ENCODE results near the gene DNAJC2.

The DNAJC2 gene

GRCh38 chr7:103349805-103350204, 5.2 kb upstream of the DNAJC2 start:
- Mint-ChIP-seq H3K27ac (peak overlapping the region; percentile 92), H3K4me3 (peak overlapping the region; percentile 100), H3K27me3 (no peaks in the 10 kb centered on the region), H3K4me1 (ENCODE audit: low read depth) (peaks cover 72% of the 10 kb centered on the region), H3K36me3 (ENCODE audit: low read depth) (peaks cover 69% of the 10 kb centered on the region), H3K9me3 (no peaks in the 10 kb centered on the region)
- no peak for DNase-seq

- Mint-ChIP-seq H3K4me3 (peak overlapping the region; percentile 100), H3K27ac (peak overlapping the region; percentile 92), H3K9me3 (no peaks in the 10 kb centered on the region), H3K36me3 (ENCODE audit: low read depth) (peaks cover 69% of the 10 kb centered on the region), H3K4me1 (ENCODE audit: low read depth) (peaks cover 71% of the 10 kb centered on the region), H3K27me3 (no peaks in the 10 kb centered on the region)
- DNase-seq = no peak
Measured at GRCh38 chr7:103348959-103349358, 4.4 kb upstream of the DNAJC2 start.

- DNase-seq = no peak
- H3K4me1 Mint-ChIP-seq (ENCODE audit: low read depth) = peaks cover 67% of the 10 kb centered on the region
Measured at GRCh38 chr7:103348452-103348851, 3.9 kb upstream of the DNAJC2 start.

GRCh38 chr7:103347507-103348267, 3.1 kb upstream of the DNAJC2 start, which contains the start of gene PSMC2:
PSMC2 (plus strand) TSS chr7:103347643; CDS start chr7:103347712, 69 bp downstream.
- DNase-seq = peak; percentile 85
- Mint-ChIP-seq H3K4me3 (peak within 1 kb of the TSS; percentile 100), H3K36me3 (ENCODE audit: low read depth) (peaks cover 69% of the 10 kb centered on the region), H3K27me3 (no peaks in the 10 kb centered on the region), H3K9me3 (no peaks in the 10 kb centered on the region), H3K4me1 (ENCODE audit: low read depth) (peaks cover 65% of the 10 kb centered on the region), H3K27ac (peak within 1 kb of the TSS; percentile 100)

More at GRCh38 chr7:103348452-103348851, 3.9 kb upstream of the DNAJC2 start:
- no peaks in the 10 kb centered on the region for H3K27me3 Mint-ChIP-seq
- no peaks in the 10 kb centered on the region for H3K9me3 Mint-ChIP-seq
- H3K4me3 Mint-ChIP-seq = peak overlapping the region; percentile 100
- H3K36me3 Mint-ChIP-seq (ENCODE audit: low read depth) = peaks cover 69% of the 10 kb centered on the region
- peak overlapping the region; percentile 100 for H3K27ac Mint-ChIP-seq

DNA sequence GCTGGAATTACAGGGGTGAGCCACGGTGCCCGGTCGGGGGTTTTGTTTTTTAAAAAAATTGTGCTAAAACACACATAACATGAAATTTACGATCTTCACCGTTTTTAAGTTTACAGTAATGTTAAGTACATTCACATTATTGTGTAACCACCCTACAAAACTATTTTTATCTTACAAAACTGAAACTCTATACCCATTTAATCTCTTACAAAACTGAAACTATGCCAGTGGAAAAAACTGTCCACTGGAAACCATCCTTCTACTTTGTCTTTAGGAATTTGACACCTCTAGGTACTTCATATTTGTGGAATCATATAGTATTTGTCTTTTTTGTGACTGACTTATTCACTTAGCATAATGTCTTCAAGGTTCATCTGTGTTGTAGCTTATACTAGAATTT, 1.8 kb upstream of the DNAJC2 start:
- no peaks in the 10 kb centered on the region for H3K27me3 Mint-ChIP-seq
- DNase-seq = no peak
- peaks cover 71% of the 10 kb centered on the region for H3K36me3 Mint-ChIP-seq (ENCODE audit: low read depth)
- peak overlapping the region; percentile 100 for H3K27ac Mint-ChIP-seq
- H3K4me1 Mint-ChIP-seq (ENCODE audit: low read depth) = peaks cover 61% of the 10 kb centered on the region
- H3K9me3 Mint-ChIP-seq = no peaks in the 10 kb centered on the region
- peak overlapping the region; percentile 100 for H3K4me3 Mint-ChIP-seq

GRCh38 chr7:103343758-103344452, 662 bp downstream of the DNAJC2 start:
- Mint-ChIP-seq H3K4me3 (peak overlapping the region; percentile 90), H3K9me3 (no peaks in the 10 kb centered on the region), H3K27me3 (no peaks in the 10 kb centered on the region), H3K36me3 (ENCODE audit: low read depth) (peaks cover 74% of the 10 kb centered on the region), H3K4me1 (ENCODE audit: low read depth) (peaks cover 61% of the 10 kb centered on the region), H3K27ac (peak overlapping the region; percentile 99)
- peak; percentile 66 for DNase-seq

- Mint-ChIP-seq H3K27ac (peak overlapping the region; percentile 99), H3K27me3 (no peaks in the 10 kb centered on the region)
Measured at GRCh38 chr7:103343332-103343731, 1.2 kb downstream of the DNAJC2 start.

GRCh38 chr7:103341466-103341865, 3.1 kb downstream of the DNAJC2 start:
- peak overlapping the region; percentile 79 for H3K27ac Mint-ChIP-seq
- H3K27me3 Mint-ChIP-seq = no peaks in the 10 kb centered on the region
- peaks cover 55% of the 10 kb centered on the region for H3K4me1 Mint-ChIP-seq (ENCODE audit: low read depth)
- H3K4me3 Mint-ChIP-seq = peak overlapping the region; percentile 90
- peaks cover 76% of the 10 kb centered on the region for H3K36me3 Mint-ChIP-seq (ENCODE audit: low read depth)
- no peaks in the 10 kb centered on the region for H3K9me3 Mint-ChIP-seq
- DNase-seq = no peak

More at GRCh38 chr7:103343332-103343731, 1.2 kb downstream of the DNAJC2 start:
- Mint-ChIP-seq H3K36me3 (ENCODE audit: low read depth) (peaks cover 70% of the 10 kb centered on the region), H3K9me3 (no peaks in the 10 kb centered on the region), H3K4me1 (ENCODE audit: low read depth) (peaks cover 58% of the 10 kb centered on the region), H3K4me3 (peak overlapping the region; percentile 90)
- DNase-seq = no peak

GRCh38 chr7:103338864-103339263, 5.7 kb downstream of the DNAJC2 start:
- no peak for DNase-seq
- H3K36me3 Mint-ChIP-seq (ENCODE audit: low read depth) = peaks cover 89% of the 10 kb centered on the region
- no peaks in the 10 kb centered on the region for H3K9me3 Mint-ChIP-seq
- peaks cover 41% of the 10 kb centered on the region for H3K4me1 Mint-ChIP-seq (ENCODE audit: low read depth)
- H3K27me3 Mint-ChIP-seq = no peaks in the 10 kb centered on the region
- H3K27ac Mint-ChIP-seq = peak overlapping the region; percentile 42
- no peak overlapping the region for H3K4me3 Mint-ChIP-seq

DNA sequence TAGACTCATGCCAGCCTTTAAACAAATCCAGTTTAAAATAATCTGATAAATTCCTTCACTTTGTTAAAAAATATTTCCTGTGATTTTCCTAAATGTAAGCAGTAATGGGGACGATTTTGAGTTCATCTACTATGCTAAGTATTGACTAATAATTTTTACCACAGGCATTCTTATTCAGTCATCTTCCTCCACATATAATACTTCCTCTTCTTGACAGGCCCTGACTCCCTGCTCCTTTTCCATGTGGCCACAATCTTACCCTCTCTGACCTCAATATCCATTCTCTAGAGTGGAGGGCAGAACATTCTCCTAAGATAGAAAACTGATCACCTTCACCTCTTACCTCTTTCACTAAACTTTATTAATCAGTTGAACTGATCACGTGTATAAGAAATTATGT, 7.8 kb downstream of the DNAJC2 start:
- Mint-ChIP-seq H3K27ac (no peak overlapping the region), H3K36me3 (ENCODE audit: low read depth) (peaks cover 88% of the 10 kb centered on the region), H3K9me3 (no peaks in the 10 kb centered on the region), H3K4me1 (ENCODE audit: low read depth) (peaks cover 36% of the 10 kb centered on the region), H3K27me3 (no peaks in the 10 kb centered on the region), H3K4me3 (no peak overlapping the region)
- no peak for DNase-seq

GRCh38 chr7:103325744-103326143, 18.8 kb downstream of the DNAJC2 start:
- H3K9me3 Mint-ChIP-seq = no peaks in the 10 kb centered on the region
- H3K27me3 Mint-ChIP-seq = no peaks in the 10 kb centered on the region
- H3K4me3 Mint-ChIP-seq = peak overlapping the region; percentile 31
- no peak for DNase-seq
- H3K4me1 Mint-ChIP-seq (ENCODE audit: low read depth) = peaks cover 27% of the 10 kb centered on the region
- peak overlapping the region; percentile 95 for H3K27ac Mint-ChIP-seq
- H3K36me3 Mint-ChIP-seq (ENCODE audit: low read depth) = peaks cover 84% of the 10 kb centered on the region

DNA sequence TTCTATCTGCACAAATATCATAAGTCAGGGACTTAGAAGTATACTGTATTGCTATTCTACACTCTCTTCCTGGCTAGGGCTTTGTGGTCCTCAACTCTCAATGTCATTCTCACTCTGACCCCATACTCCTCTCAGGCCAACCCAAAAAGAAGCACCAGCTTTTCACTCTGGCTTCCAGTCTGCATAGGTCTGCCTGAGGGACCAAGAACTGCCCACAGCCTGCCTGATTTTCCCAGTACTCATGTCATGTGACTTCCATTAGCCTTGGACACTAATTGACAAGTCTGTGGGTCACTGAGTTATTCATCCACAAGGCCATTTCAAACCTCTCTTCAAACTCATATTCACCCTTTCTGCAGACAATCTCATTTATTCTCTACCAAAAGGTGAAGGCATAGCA, 27.6 kb downstream of the DNAJC2 start:
- Mint-ChIP-seq H3K9me3 (no peaks in the 10 kb centered on the region), H3K4me3 (no peak overlapping the region), H3K27me3 (no peaks in the 10 kb centered on the region), H3K4me1 (ENCODE audit: low read depth) (peaks cover 11% of the 10 kb centered on the region), H3K36me3 (ENCODE audit: low read depth) (peaks cover 97% of the 10 kb centered on the region), H3K27ac (peak overlapping the region; percentile 80)
- no peak for DNase-seq

- no peak for DNase-seq
- peaks cover 98% of the 10 kb centered on the region for H3K36me3 Mint-ChIP-seq (ENCODE audit: low read depth)
- H3K4me3 Mint-ChIP-seq = no peak overlapping the region
- peaks cover 11% of the 10 kb centered on the region for H3K4me1 Mint-ChIP-seq (ENCODE audit: low read depth)
- H3K9me3 Mint-ChIP-seq = no peaks in the 10 kb centered on the region
- peak overlapping the region; percentile 80 for H3K27ac Mint-ChIP-seq
- no peaks in the 10 kb centered on the region for H3K27me3 Mint-ChIP-seq
Measured at GRCh38 chr7:103316380-103316941, 28.1 kb downstream of the DNAJC2 start.

DNA sequence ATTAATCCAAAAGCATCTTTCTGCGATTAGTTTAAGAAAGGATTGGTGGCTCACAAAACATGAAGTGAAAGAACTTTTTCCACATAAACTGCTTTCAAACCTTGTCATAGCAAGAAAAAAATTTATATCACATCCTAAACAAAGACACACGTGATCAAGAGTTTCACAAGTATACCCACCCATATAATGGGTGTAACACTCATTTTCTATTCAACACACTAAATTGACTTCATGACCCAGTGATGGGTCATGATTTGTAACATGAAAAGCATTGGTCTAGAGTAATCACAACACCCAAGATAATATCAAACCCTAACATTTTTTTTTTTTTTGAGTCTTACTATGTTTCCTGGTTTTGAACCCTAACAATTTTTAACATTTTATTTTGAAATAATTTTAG, 29.7 kb downstream of the DNAJC2 start:
- Mint-ChIP-seq H3K36me3 (ENCODE audit: low read depth) (peaks cover 100% of the 10 kb centered on the region), H3K27ac (peak overlapping the region; percentile 50), H3K9me3 (no peaks in the 10 kb centered on the region), H3K27me3 (no peaks in the 10 kb centered on the region), H3K4me1 (ENCODE audit: low read depth) (peaks cover 14% of the 10 kb centered on the region), H3K4me3 (no peak overlapping the region)
- no peak for DNase-seq

Measured in activated T-cell treated with anti-CD3 and anti-CD28 coated beads, Interleukin-2, amount 50 U/mL, for 24 hours (primary cell).